GM12872 (cell line): ENCODE results near the gene ZMYM4.

ENCODE experiments used
- CTCF ChIP-seq: IDR thresholded peaks from 3 replicates; pipeline ENCODE4 v1.5.1; 2011; ENCODE audit warnings: low read depth, mild to moderate bottlenecking, low read length, moderate library complexity; ENCODE audit not compliant: insufficient read depth

Gene ZMYM4

GRCh38 chr1:35436078-35436477, 167.6 kb downstream of the ZMYM4 start:
- no peak for TF ChIP-seq CTCF

GRCh38 chr1:35437200-35437599, 168.7 kb downstream of the ZMYM4 start:
- no peak for TF ChIP-seq CTCF

- no peak for TF ChIP-seq CTCF
These were observed 171.1 kb downstream of the ZMYM4 start for GRCh38 chr1:35439626-35440025.

GRCh38 chr1:35441926-35442579, 173.5 kb downstream of the ZMYM4 start:
- no peak for TF ChIP-seq CTCF

- no peak for TF ChIP-seq CTCF
These were observed 174.2 kb downstream of the ZMYM4 start for GRCh38 chr1:35442734-35443133.

GRCh38 chr1:35443768-35444518, 175.4 kb downstream of the ZMYM4 start:
- TF ChIP-seq CTCF, result peak; percentile 16; the same call in 1 of the 3 replicates

GRCh38 chr1:35444519-35444774, 175.9 kb downstream of the ZMYM4 start:
- no peak for TF ChIP-seq CTCF
